ENCODE results near the gene ARAP2. TPM values are rescaled to one million over a fixed set of nuclear protein-coding genes. Genes with fewer than 3 reads are reported as not detected.

The ARAP2 gene
- total RNA-seq, 5 donors from 2014 or later (not counting 1 experiment from before 2014, with no cell fraction given): 41.2 to 94.3 (median 61.0) TPM

- Histone ChIP-seq H3K27ac (ENCODE audit: low read length) (no peak overlapping the region), H3K36me3 (ENCODE audit: control insufficient read depth in 2 of 2, extremely low read depth in 1 of 2, insufficient read depth in 1 of 2, low read length in 1 of 2) (no peaks in the 10 kb centered on the region), H3K4me1 (ENCODE audit: control insufficient read depth in 1 of 2, extremely low read depth in 1 of 2, insufficient read depth in 2 of 2, low read length in 2 of 2) (peaks cover 6% of the 10 kb centered on the region in 2 experiments), H3K4me3 (ENCODE audit: control insufficient read depth in 1 of 2, extremely low read depth in 1 of 2, low read length in 1 of 2) (no peak overlapping the region), H3K27me3 (replicated peaks in 1 of 2; ENCODE audit: control insufficient read depth in 2 of 2, extremely low read depth in 1 of 2, insufficient read depth in 2 of 2, low read length in 1 of 2) (no peaks in the 10 kb centered on the region), H3K9me3 (no peaks in the 10 kb centered on the region)
- Mint-ChIP-seq H3K4me1 (peaks cover 12 to 44% (median 30%) of the 10 kb centered on the region in 3 donors), H3K27ac (peak overlapping the region in 1 of 2 donors; percentile 17), H3K4me3 (no peak overlapping the region), H3K27me3 (no peaks in the 10 kb centered on the region), H3K36me3 (no peaks in the 10 kb centered on the region), H3K9me3 (no peaks in the 10 kb centered on the region)
- 20% methylated on average over 1 of the region's 2 CpGs for WGBS (ENCODE audit: insufficient coverage)
- peak in 1 of 35 experiments; percentile 40 for DNase-seq
- ChIA-PET CTCF (no interaction called here), POLR2A (no interaction called here)
- peak in 1 of 4 experiments; percentile 48 for ATAC-seq (replicated peaks in 1 of 4)
Measured at GRCh38 chr4:36278789-36279188, 34.5 kb upstream of the ARAP2 start.

GRCh38 chr4:36277533-36277932, 33.2 kb upstream of the ARAP2 start:
- Histone ChIP-seq H3K9me3 (no peaks in the 10 kb centered on the region), H3K4me3 (ENCODE audit: control insufficient read depth in 1 of 2, extremely low read depth in 1 of 2, low read length in 1 of 2) (no peak overlapping the region), H3K27me3 (replicated peaks in 1 of 2; ENCODE audit: control insufficient read depth in 2 of 2, extremely low read depth in 1 of 2, insufficient read depth in 2 of 2, low read length in 1 of 2) (no peaks in the 10 kb centered on the region), H3K27ac (ENCODE audit: low read length) (no peak overlapping the region), H3K36me3 (ENCODE audit: control insufficient read depth in 2 of 2, extremely low read depth in 1 of 2, insufficient read depth in 1 of 2, low read length in 1 of 2) (no peaks in the 10 kb centered on the region), H3K4me1 (ENCODE audit: control insufficient read depth in 1 of 2, extremely low read depth in 1 of 2, insufficient read depth in 2 of 2, low read length in 2 of 2) (peaks cover 6% of the 10 kb centered on the region in 2 experiments)
- Mint-ChIP-seq H3K36me3 (no peaks in the 10 kb centered on the region), H3K27ac (no peak overlapping the region), H3K4me1 (peaks cover 12 to 41% (median 29%) of the 10 kb centered on the region in 3 donors), H3K27me3 (no peaks in the 10 kb centered on the region), H3K9me3 (no peaks in the 10 kb centered on the region), H3K4me3 (no peak overlapping the region)
- DNase-seq (no peak), ATAC-seq (replicated peaks in 1 of 4) (no peak)
- POLR2A ChIA-PET: interaction anchor here in 1 of 2 donors (1.4 kb wide), 1 partner anchor 10 kb away, joined by 4 read pairs; no protein-coding TSS in a partner anchor
- CTCF ChIA-PET: no interaction called here
- 92% methylated on average over 2 of the region's 4 CpGs for WGBS (ENCODE audit: insufficient coverage)

DNA sequence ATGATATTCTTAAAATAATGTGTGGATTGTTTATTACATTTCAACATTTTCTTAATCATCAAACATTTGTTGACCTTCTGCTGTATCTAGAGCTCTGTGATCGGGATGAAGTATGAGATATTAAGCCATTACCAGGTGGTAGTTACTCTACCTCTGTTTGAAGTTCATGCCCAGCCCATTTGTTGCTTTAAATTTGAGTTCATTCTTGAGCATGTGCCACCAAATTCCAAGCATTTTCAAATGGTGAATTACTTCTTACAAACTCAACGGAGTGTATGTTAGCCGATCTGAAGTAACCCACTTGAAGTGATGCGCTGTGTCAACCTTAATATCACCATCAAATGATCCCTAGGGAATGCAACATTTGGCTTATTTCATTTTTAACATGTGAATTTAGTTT, 29.8 kb upstream of the ARAP2 start:
- Mint-ChIP-seq H3K4me3 (no peak overlapping the region), H3K36me3 (no peaks in the 10 kb centered on the region), H3K9me3 (no peaks in the 10 kb centered on the region), H3K27ac (no peak overlapping the region), H3K27me3 (no peaks in the 10 kb centered on the region), H3K4me1 (peaks cover 15 to 29% (median 20%) of the 10 kb centered on the region in 3 donors)
- no peak for ATAC-seq (replicated peaks in 1 of 4)
- no peak for DNase-seq
- no peaks in the 10 kb centered on the region for H3K27me3 ChIP-seq (replicated peaks in 1 of 2; ENCODE audit: control insufficient read depth in 2 of 2, extremely low read depth in 1 of 2, insufficient read depth in 2 of 2, low read length in 1 of 2)
- H3K4me1 ChIP-seq (ENCODE audit: control insufficient read depth in 1 of 2, extremely low read depth in 1 of 2, insufficient read depth in 2 of 2, low read length in 2 of 2): peaks cover 3 to 12% of the 10 kb centered on the region in 2 experiments
- no peak overlapping the region for H3K27ac ChIP-seq (ENCODE audit: low read length)
- no CpG with 5 or more reads among the region's 4 CpGs for WGBS (ENCODE audit: insufficient coverage)
- POLR2A ChIA-PET: no interaction called here
- no peak overlapping the region for H3K4me3 ChIP-seq (ENCODE audit: control insufficient read depth in 1 of 2, extremely low read depth in 1 of 2, low read length in 1 of 2)
- CTCF ChIA-PET: no interaction called here
- no peaks in the 10 kb centered on the region for H3K9me3 ChIP-seq
- no peaks in the 10 kb centered on the region for H3K36me3 ChIP-seq (ENCODE audit: control insufficient read depth in 2 of 2, extremely low read depth in 1 of 2, insufficient read depth in 1 of 2, low read length in 1 of 2)

DNA sequence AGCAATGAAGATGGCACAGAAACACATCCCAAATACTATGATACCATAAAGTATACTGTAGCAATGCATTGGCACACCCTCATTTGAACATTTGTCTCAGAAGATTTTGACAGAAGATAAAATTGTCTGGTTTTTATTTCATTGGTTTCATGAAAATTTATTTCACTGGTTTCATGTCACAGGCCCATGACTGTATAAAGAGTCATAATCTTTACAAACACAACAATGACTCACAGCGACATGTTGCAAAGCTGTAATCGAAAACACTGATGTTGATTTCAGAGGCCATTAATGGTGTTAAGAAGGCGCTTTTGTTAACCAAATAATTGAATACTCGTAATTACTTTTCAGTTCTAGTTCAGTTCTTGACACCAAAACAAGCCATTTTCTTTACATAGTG, 29.0 kb upstream of the ARAP2 start:
- H3K27me3 ChIP-seq (replicated peaks in 1 of 2; ENCODE audit: control insufficient read depth in 2 of 2, extremely low read depth in 1 of 2, insufficient read depth in 2 of 2, low read length in 1 of 2): no peaks in the 10 kb centered on the region
- Mint-ChIP-seq H3K27ac (no peak overlapping the region), H3K4me1 (peaks cover 16 to 30% (median 23%) of the 10 kb centered on the region in 3 donors), H3K4me3 (no peak overlapping the region), H3K9me3 (no peaks in the 10 kb centered on the region), H3K36me3 (no peaks in the 10 kb centered on the region), H3K27me3 (no peaks in the 10 kb centered on the region)
- POLR2A ChIA-PET: no interaction called here
- no peaks in the 10 kb centered on the region for H3K9me3 ChIP-seq
- ATAC-seq (replicated peaks in 1 of 4) (no peak), DNase-seq (no peak)
- H3K4me3 ChIP-seq (ENCODE audit: control insufficient read depth in 1 of 2, extremely low read depth in 1 of 2, low read length in 1 of 2): no peak overlapping the region
- H3K27ac ChIP-seq (ENCODE audit: low read length): no peak overlapping the region
- peaks cover 3 to 12% of the 10 kb centered on the region in 2 experiments for H3K4me1 ChIP-seq (ENCODE audit: control insufficient read depth in 1 of 2, extremely low read depth in 1 of 2, insufficient read depth in 2 of 2, low read length in 2 of 2)
- WGBS (ENCODE audit: insufficient coverage): 88% methylated on average over 4 of the region's 4 CpGs
- no peaks in the 10 kb centered on the region for H3K36me3 ChIP-seq (ENCODE audit: control insufficient read depth in 2 of 2, extremely low read depth in 1 of 2, insufficient read depth in 1 of 2, low read length in 1 of 2)
- CTCF ChIA-PET: no interaction called here

- H3K27me3 Mint-ChIP-seq: no peaks in the 10 kb centered on the region
- Histone ChIP-seq H3K9me3 (no peaks in the 10 kb centered on the region), H3K4me3 (ENCODE audit: control insufficient read depth in 1 of 2, extremely low read depth in 1 of 2, low read length in 1 of 2) (no peak overlapping the region), H3K27me3 (replicated peaks in 1 of 2; ENCODE audit: control insufficient read depth in 2 of 2, extremely low read depth in 1 of 2, insufficient read depth in 2 of 2, low read length in 1 of 2) (no peaks in the 10 kb centered on the region), H3K4me1 (ENCODE audit: control insufficient read depth in 1 of 2, extremely low read depth in 1 of 2, insufficient read depth in 2 of 2, low read length in 2 of 2) (peaks cover 8 to 21% of the 10 kb centered on the region in 2 experiments), H3K36me3 (ENCODE audit: control insufficient read depth in 2 of 2, extremely low read depth in 1 of 2, insufficient read depth in 1 of 2, low read length in 1 of 2) (no peaks in the 10 kb centered on the region), H3K27ac (ENCODE audit: low read length) (peak overlapping the region; percentile 59)
- ATAC-seq (replicated peaks in 1 of 4) (peak in 1 of 4 experiments; percentile 16), DNase-seq (no peak)
- peak overlapping the region in 1 of 3 donors; percentile 19 for H3K4me3 Mint-ChIP-seq
- peak overlapping the region; percentile 75 to 78 for H3K27ac Mint-ChIP-seq
- CTCF ChIA-PET: interaction anchor here in 1 of 2 donors (0.7 to 1.0 kb wide), 3 partner anchors 15 to 33 kb away, joined by 3 to 4 read pairs (median 4); partner anchors contain the start of gene ARAP2
- H3K36me3 Mint-ChIP-seq: no peaks in the 10 kb centered on the region
- H3K4me1 Mint-ChIP-seq: peaks cover 36 to 40% (median 40%) of the 10 kb centered on the region in 3 donors
- 89% methylated on average over 3 of the region's 5 CpGs for whole genome bisulfite sequencing (ENCODE audit: insufficient coverage)
- no peaks in the 10 kb centered on the region for H3K9me3 Mint-ChIP-seq
- POLR2A ChIA-PET: interaction anchor here in 1 of 2 donors (0.7 to 1.4 kb wide), 4 partner anchors 12 to 28 kb away, joined by 3 to 4 read pairs (median 3); partner anchors contain the start of gene ARAP2
Measured at GRCh38 chr4:36269533-36270173, 25.3 kb upstream of the ARAP2 start.

DNA sequence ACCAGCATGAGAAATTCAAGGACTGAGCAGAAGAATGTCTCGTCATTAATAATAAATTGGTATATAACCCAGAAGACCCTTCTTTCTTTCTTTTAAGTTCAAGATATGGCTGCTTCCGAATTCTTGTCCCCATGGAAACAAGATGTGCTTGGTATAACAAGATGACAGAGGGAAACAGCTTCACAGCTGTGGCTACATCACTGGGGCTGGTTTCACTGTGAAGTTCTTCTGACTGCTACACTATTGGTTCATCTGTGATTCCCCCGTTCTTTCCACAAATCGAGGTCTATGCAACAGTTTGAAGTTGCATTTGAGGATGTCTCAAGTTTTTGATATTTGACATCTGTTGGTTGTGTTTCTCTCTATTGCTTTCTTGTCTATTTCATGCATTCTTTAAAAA, 24.8 kb upstream of the ARAP2 start:
- Mint-ChIP-seq H3K36me3 (no peaks in the 10 kb centered on the region), H3K9me3 (no peaks in the 10 kb centered on the region), H3K27me3 (no peaks in the 10 kb centered on the region), H3K4me1 (peaks cover 37 to 43% (median 43%) of the 10 kb centered on the region in 3 donors), H3K4me3 (peak overlapping the region in 1 of 3 donors; percentile 19), H3K27ac (peak overlapping the region; percentile 75 to 78)
- no peaks in the 10 kb centered on the region for H3K27me3 ChIP-seq (replicated peaks in 1 of 2; ENCODE audit: control insufficient read depth in 2 of 2, extremely low read depth in 1 of 2, insufficient read depth in 2 of 2, low read length in 1 of 2)
- H3K4me1 ChIP-seq (ENCODE audit: control insufficient read depth in 1 of 2, extremely low read depth in 1 of 2, insufficient read depth in 2 of 2, low read length in 2 of 2): peaks cover 8 to 21% of the 10 kb centered on the region in 2 experiments
- no peaks in the 10 kb centered on the region for H3K36me3 ChIP-seq (ENCODE audit: control insufficient read depth in 2 of 2, extremely low read depth in 1 of 2, insufficient read depth in 1 of 2, low read length in 1 of 2)
- no peaks in the 10 kb centered on the region for H3K9me3 ChIP-seq
- POLR2A ChIA-PET: interaction anchor here in 1 of 2 donors (0.9 to 1.9 kb wide), 4 partner anchors 10 to 27 kb away, joined by 3 to 6 read pairs (median 4); partner anchors contain the start of gene ARAP2
- no peak overlapping the region for H3K4me3 ChIP-seq (ENCODE audit: control insufficient read depth in 1 of 2, extremely low read depth in 1 of 2, low read length in 1 of 2)
- DNase-seq (peak in 31 of 35 experiments; percentile 9 to 86 (median 51)), ATAC-seq (replicated peaks in 1 of 4) (peak; percentile 52 to 97 (median 78))
- CTCF ChIA-PET: interaction anchor here in 1 of 2 donors (0.7 to 1.0 kb wide), 4 partner anchors 16 to 33 kb away, joined by 3 to 4 read pairs (median 4); partner anchors contain the start of gene ARAP2
- peak overlapping the region; percentile 59 for H3K27ac ChIP-seq (ENCODE audit: low read length)
- no CpG with 5 or more reads among the region's 4 CpGs for WGBS (ENCODE audit: insufficient coverage)

Measured in T-cell (primary cell).